GM12801 (cell line): ENCODE data around the gene GPATCH4.

Source experiments
- TF ChIP-seq, protein P1 (sequence below): IDR thresholded peaks from one replicate; pipeline ENCODE4 v1.5.1; 2011; ENCODE audit warnings: control low read depth; ENCODE audit not compliant: insufficient read length; ENCODE audit errors: extremely low read depth

GPATCH4 gene

DNA sequence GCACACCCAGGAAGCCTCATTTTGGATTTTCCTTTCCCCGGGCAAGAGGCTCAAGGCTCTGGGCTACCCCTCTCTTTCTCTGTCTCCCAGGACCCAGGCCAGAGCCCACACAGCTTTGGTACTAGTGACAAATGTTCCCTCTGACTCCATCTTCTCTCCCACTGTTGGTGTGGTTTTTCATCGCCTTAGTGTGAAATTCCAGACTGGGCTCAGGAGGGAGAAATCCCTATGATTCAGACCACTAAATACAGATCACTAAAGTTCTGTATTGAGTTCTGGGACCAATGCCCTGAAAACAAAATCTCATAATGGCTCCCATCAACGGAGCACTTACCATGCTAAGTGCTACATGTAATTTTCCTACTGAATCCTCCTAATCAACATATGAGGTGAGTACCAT is 55.0 kb downstream of the GPATCH4 start:
- TF ChIP-seq, protein P1, sequence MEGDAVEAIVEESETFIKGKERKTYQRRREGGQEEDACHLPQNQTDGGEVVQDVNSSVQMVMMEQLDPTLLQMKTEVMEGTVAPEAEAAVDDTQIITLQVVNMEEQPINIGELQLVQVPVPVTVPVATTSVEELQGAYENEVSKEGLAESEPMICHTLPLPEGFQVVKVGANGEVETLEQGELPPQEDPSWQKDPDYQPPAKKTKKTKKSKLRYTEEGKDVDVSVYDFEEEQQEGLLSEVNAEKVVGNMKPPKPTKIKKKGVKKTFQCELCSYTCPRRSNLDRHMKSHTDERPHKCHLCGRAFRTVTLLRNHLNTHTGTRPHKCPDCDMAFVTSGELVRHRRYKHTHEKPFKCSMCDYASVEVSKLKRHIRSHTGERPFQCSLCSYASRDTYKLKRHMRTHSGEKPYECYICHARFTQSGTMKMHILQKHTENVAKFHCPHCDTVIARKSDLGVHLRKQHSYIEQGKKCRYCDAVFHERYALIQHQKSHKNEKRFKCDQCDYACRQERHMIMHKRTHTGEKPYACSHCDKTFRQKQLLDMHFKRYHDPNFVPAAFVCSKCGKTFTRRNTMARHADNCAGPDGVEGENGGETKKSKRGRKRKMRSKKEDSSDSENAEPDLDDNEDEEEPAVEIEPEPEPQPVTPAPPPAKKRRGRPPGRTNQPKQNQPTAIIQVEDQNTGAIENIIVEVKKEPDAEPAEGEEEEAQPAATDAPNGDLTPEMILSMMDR = no peak

DNA sequence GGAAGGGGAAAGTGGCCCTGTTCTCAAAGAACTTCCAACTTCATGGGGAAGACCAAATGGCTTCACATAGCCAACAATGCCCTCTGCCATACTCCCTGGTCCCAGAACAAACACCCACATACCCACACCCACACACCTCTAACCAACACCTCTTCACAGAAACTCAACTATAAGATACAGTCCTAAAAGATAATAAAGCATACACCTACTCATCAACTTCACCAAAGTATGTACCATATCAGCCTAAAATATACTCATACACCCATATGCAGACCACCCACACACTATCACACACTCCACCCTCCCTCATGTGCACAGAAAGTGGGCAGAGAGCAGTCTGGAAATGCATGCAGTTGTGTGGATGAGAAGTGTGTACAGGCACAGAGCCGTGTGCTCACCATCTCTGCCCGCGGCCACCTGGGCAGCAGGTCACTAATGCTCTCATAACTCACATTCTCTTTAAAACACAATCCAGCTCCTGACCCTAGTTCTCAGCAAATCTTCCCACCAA is 56.6 kb downstream of the GPATCH4 start:
- TF ChIP-seq, protein P1 = no peak
